ENCODE measurements around the gene TBC1D2B.

TBC1D2B gene

DNA sequence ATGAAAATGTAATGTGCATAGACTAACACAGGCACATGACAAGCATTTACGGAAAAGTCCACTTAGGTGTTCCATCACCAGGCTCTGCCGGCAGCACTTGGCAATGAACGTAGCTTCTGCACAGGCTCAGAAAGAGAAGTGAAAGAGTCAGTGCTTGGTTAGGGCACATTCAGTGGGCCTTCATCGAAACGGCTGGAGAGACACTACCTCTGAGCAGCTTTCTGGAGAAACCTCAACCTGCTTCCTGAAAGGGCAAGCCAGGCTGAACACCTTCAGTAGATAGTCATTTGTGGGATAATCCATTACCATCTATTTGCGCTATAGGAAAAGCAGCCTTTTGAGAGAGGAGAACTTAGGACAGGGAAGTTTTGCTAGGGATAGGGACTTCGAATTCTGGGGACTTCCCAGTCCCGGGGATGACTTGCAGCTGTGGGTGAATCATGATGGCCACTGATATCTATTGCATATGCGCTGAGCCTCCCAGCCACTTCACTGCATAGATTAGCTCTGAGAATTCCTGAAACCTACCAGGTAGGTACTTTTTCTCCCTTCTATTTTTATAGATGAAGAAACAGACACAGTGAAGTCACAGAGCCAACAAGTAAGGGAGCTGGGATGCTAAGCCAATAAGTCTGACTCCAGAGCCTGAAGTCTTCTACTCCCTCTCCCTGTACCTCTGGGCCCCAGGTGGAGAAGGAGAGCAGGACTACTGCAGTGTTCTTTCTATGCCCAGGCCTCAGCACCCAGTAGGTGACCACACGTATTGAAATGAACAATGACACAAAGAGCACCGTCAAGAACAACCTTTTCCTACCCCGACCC, 10.7 kb upstream of the TBC1D2B start:
- H3K4me3 ChIP-seq (ENCODE audit: low read depth, low read length) = no peak overlapping the region

DNA sequence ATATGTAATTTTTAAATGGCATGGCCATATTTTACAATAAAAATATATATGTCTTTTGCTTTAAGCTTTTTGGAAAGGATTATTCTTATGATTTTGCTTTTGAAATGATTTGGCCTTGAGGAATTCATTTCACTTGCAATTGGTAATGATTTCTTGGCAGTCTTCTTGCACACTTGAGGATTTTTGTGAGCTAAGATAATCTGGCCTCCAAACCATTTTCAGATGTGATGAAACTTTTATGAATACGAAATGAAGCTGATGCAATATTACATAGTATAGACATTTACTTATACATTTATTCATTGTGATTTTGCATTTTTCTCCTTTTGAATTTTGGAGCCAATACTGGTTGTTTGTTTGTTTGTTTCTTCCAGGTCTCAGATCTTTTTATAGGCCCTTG, 8.4 kb upstream of the TBC1D2B start:
- Histone ChIP-seq H4K91ac (ENCODE audit: low read depth, low read length) (no peak overlapping the region), H2BK120ac (ENCODE audit: insufficient read depth, low read length, poor library complexity) (no peak overlapping the region), H3K9ac (ENCODE audit: low read length) (no peak overlapping the region), H3K79me1 (ENCODE audit: low read length) (peaks cover 2% of the 10 kb centered on the region), H3K79me2 (ENCODE audit: control insufficient read depth, insufficient read depth, low read length, poor library complexity) (no peaks in the 10 kb centered on the region), H3K36me3 (ENCODE audit: control insufficient read depth in 1 of 2, insufficient read depth in 2 of 2, low read length in 2 of 2) (no peaks in the 10 kb centered on the region), H3K4me3 (ENCODE audit: low read depth, low read length) (no peak overlapping the region), H4K12ac (ENCODE audit: low read depth, low read length) (no peak overlapping the region), H4K8ac (ENCODE audit: low read depth, low read length) (no peak overlapping the region), H3K27ac (ENCODE audit: low read depth, low read length) (no peak overlapping the region), H3K14ac (ENCODE audit: low read length) (no peak overlapping the region), H3K4me2 (ENCODE audit: low read length) (no peak overlapping the region), H3K4me1 (ENCODE audit: control insufficient read depth in 1 of 2, insufficient read depth in 2 of 2, low read length in 2 of 2) (peaks cover 3 to 6% of the 10 kb centered on the region in 2 experiments), H3K18ac (ENCODE audit: low read length) (no peak overlapping the region), H2AK5ac (ENCODE audit: low read length) (no peak overlapping the region), H2BK12ac (ENCODE audit: low read length) (no peak overlapping the region), H2AFZ (ENCODE audit: insufficient read depth, low read length, poor library complexity) (no peak overlapping the region), H3K4ac (ENCODE audit: low read depth, low read length) (no peak overlapping the region), H2BK5ac (ENCODE audit: low read depth, low read length, poor library complexity) (no peak overlapping the region), H3K9me3 (ENCODE audit: insufficient read depth, low read depth, low read length) (no peaks in the 10 kb centered on the region), H3K23ac (ENCODE audit: low read length) (no peak overlapping the region), H3K27me3 (ENCODE audit: insufficient read depth, low read length) (no peaks in the 10 kb centered on the region)
- WGBS (ENCODE audit: extremely low coverage, insufficient coverage, insufficient read length) = no CpG with 5 or more reads among the region's 1 CpG
- no peak for DNase-seq

More for the DNA sequence above, 10.7 kb upstream of the TBC1D2B start:
- Histone ChIP-seq H4K91ac (ENCODE audit: low read depth, low read length) (peak overlapping the region; percentile 4), H4K12ac (ENCODE audit: low read depth, low read length) (no peak overlapping the region), H3K79me2 (ENCODE audit: control insufficient read depth, insufficient read depth, low read length, poor library complexity) (no peaks in the 10 kb centered on the region), H3K36me3 (ENCODE audit: control insufficient read depth in 1 of 2, insufficient read depth in 2 of 2, low read length in 2 of 2) (no peaks in the 10 kb centered on the region), H3K4me2 (ENCODE audit: low read length) (no peak overlapping the region), H4K8ac (ENCODE audit: low read depth, low read length) (no peak overlapping the region), H2BK12ac (ENCODE audit: low read length) (no peak overlapping the region), H2BK5ac (ENCODE audit: low read depth, low read length, poor library complexity) (no peak overlapping the region), H3K27ac (ENCODE audit: low read depth, low read length) (no peak overlapping the region), H2BK120ac (ENCODE audit: insufficient read depth, low read length, poor library complexity) (no peak overlapping the region), H2AK5ac (ENCODE audit: low read length) (no peak overlapping the region), H2AFZ (ENCODE audit: insufficient read depth, low read length, poor library complexity) (no peak overlapping the region), H3K79me1 (ENCODE audit: low read length) (no peaks in the 10 kb centered on the region), H3K9me3 (ENCODE audit: insufficient read depth, low read depth, low read length) (no peaks in the 10 kb centered on the region), H3K27me3 (ENCODE audit: insufficient read depth, low read length) (no peaks in the 10 kb centered on the region), H3K9ac (ENCODE audit: low read length) (no peak overlapping the region), H3K23ac (ENCODE audit: low read length) (no peak overlapping the region), H3K14ac (ENCODE audit: low read length) (no peak overlapping the region), H3K4me1 (ENCODE audit: control insufficient read depth in 1 of 2, insufficient read depth in 2 of 2, low read length in 2 of 2) (peaks cover 3% of the 10 kb centered on the region in 2 experiments), H3K4ac (ENCODE audit: low read depth, low read length) (no peak overlapping the region), H3K18ac (ENCODE audit: low read length) (no peak overlapping the region)
- DNase-seq = peak in 1 of 2 donors; percentile 23
- no CpG with 5 or more reads among the region's 12 CpGs for WGBS (ENCODE audit: extremely low coverage, insufficient coverage, insufficient read length)

DNA sequence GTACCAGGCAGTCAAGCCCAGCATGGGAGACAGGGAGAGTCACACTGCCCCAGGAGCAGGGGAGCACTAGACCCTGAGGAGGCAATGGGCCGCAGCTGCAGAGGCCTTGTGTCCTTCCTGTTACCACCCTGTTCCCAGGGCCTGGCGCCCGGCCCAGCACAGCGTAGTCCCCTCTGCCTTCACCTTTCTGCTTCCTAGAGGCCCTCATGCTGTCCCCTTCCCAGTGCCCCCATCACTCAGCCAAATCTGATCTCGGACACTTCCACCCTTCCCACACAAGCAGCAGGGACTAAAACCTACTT, 6.9 kb upstream of the TBC1D2B start:
- no peaks in the 10 kb centered on the region for H3K79me2 ChIP-seq (ENCODE audit: control insufficient read depth, insufficient read depth, low read length, poor library complexity)
- H3K4me3 ChIP-seq (ENCODE audit: low read depth, low read length) = no peak overlapping the region
- peaks cover 2% of the 10 kb centered on the region for H3K79me1 ChIP-seq (ENCODE audit: low read length)
- no peak overlapping the region for H2BK5ac ChIP-seq (ENCODE audit: low read depth, low read length, poor library complexity)
- no peak overlapping the region for H4K8ac ChIP-seq (ENCODE audit: low read depth, low read length)
- no peak overlapping the region for H3K14ac ChIP-seq (ENCODE audit: low read length)
- no peak overlapping the region for H2AK5ac ChIP-seq (ENCODE audit: low read length)
- no peaks in the 10 kb centered on the region for H3K36me3 ChIP-seq (ENCODE audit: control insufficient read depth in 1 of 2, insufficient read depth in 2 of 2, low read length in 2 of 2)
- H2AFZ ChIP-seq (ENCODE audit: insufficient read depth, low read length, poor library complexity) = no peak overlapping the region
- H3K27me3 ChIP-seq (ENCODE audit: insufficient read depth, low read length) = no peaks in the 10 kb centered on the region
- H3K9ac ChIP-seq (ENCODE audit: low read length) = no peak overlapping the region
- no peak overlapping the region for H3K27ac ChIP-seq (ENCODE audit: low read depth, low read length)
- H3K23ac ChIP-seq (ENCODE audit: low read length) = no peak overlapping the region
- H3K18ac ChIP-seq (ENCODE audit: low read length) = no peak overlapping the region
- peaks cover 3 to 6% of the 10 kb centered on the region in 2 experiments for H3K4me1 ChIP-seq (ENCODE audit: control insufficient read depth in 1 of 2, insufficient read depth in 2 of 2, low read length in 2 of 2)
- H2BK120ac ChIP-seq (ENCODE audit: insufficient read depth, low read length, poor library complexity) = no peak overlapping the region
- no peak overlapping the region for H2BK12ac ChIP-seq (ENCODE audit: low read length)
- WGBS (ENCODE audit: extremely low coverage, insufficient coverage, insufficient read length) = no CpG with 5 or more reads among the region's 5 CpGs
- peak overlapping the region; percentile 57 for H4K91ac ChIP-seq (ENCODE audit: low read depth, low read length)
- H3K9me3 ChIP-seq (ENCODE audit: insufficient read depth, low read depth, low read length) = no peaks in the 10 kb centered on the region
- no peak overlapping the region for H3K4ac ChIP-seq (ENCODE audit: low read depth, low read length)
- H4K12ac ChIP-seq (ENCODE audit: low read depth, low read length) = no peak overlapping the region
- DNase-seq = no peak
- no peak overlapping the region for H3K4me2 ChIP-seq (ENCODE audit: low read length)

DNA sequence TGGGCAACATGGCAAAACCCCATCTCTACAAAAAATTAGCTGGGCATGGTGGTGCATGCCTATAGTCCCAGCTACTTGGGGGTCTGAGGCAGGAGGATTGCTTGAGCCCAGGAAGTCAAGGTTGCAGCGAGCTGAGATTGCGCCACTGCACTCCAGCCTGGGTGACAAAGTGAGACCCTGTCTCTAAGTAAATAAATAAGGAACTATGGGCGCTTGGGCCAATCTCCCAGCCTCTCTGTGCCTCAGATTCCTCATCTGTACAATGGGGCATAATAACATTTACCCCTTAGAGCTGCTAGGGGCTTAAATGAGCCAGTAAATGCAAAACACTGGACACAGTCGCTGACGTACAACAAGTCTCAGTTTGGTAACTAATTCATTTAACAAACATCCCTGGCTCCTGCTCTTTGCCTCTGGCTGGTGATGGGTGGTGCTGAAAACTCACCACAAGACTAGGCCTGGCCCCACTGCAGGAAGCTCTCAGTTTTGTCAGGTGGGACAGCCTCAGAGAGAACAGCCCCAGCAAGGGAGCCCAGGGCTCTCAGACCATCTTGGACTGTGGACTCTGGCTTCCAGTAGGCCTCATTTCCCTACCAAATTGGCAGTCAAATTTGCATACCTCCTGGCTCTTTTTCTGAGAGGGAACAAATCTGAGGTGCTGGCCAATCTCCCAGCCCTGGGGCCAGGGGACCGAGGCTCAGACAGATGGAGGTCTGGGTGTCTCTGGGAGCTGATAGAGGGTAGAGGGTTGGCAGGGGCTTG, 6.4 kb upstream of the TBC1D2B start:
- Histone ChIP-seq H2BK5ac (ENCODE audit: low read depth, low read length, poor library complexity) (no peak overlapping the region), H3K4me3 (ENCODE audit: low read depth, low read length) (no peak overlapping the region), H2BK120ac (ENCODE audit: insufficient read depth, low read length, poor library complexity) (no peak overlapping the region), H3K9ac (ENCODE audit: low read length) (no peak overlapping the region), H3K4ac (ENCODE audit: low read depth, low read length) (no peak overlapping the region), H4K12ac (ENCODE audit: low read depth, low read length) (no peak overlapping the region), H3K4me2 (ENCODE audit: low read length) (no peak overlapping the region), H3K23ac (ENCODE audit: low read length) (no peak overlapping the region), H4K91ac (ENCODE audit: low read depth, low read length) (no peak overlapping the region), H2AK5ac (ENCODE audit: low read length) (no peak overlapping the region), H3K36me3 (ENCODE audit: control insufficient read depth in 1 of 2, insufficient read depth in 2 of 2, low read length in 2 of 2) (no peaks in the 10 kb centered on the region), H3K14ac (ENCODE audit: low read length) (no peak overlapping the region), H4K8ac (ENCODE audit: low read depth, low read length) (no peak overlapping the region), H3K79me1 (ENCODE audit: low read length) (peaks cover 2% of the 10 kb centered on the region), H3K27me3 (ENCODE audit: insufficient read depth, low read length) (no peaks in the 10 kb centered on the region), H2BK12ac (ENCODE audit: low read length) (no peak overlapping the region), H2AFZ (ENCODE audit: insufficient read depth, low read length, poor library complexity) (no peak overlapping the region), H3K4me1 (ENCODE audit: control insufficient read depth in 1 of 2, insufficient read depth in 2 of 2, low read length in 2 of 2) (peaks cover 3 to 6% of the 10 kb centered on the region in 2 experiments), H3K18ac (ENCODE audit: low read length) (no peak overlapping the region), H3K79me2 (ENCODE audit: control insufficient read depth, insufficient read depth, low read length, poor library complexity) (no peaks in the 10 kb centered on the region), H3K9me3 (ENCODE audit: insufficient read depth, low read depth, low read length) (no peaks in the 10 kb centered on the region), H3K27ac (ENCODE audit: low read depth, low read length) (no peak overlapping the region)
- no CpG with 5 or more reads among the region's 6 CpGs for WGBS (ENCODE audit: extremely low coverage, insufficient coverage, insufficient read length)
- no peak for DNase-seq

Measured in trophoblast cell (in vitro differentiated cells and primary cell).